HK-2 (cell line): ENCODE measurements around the gene SF3B2.
"Not testable (repeated sequence)": the region's sequence is repeated elsewhere in the genome, so short reads cannot be mapped to it uniquely, and the experiment has no call there.

ENCODE experiments used
- DNase-seq: peaks from one replicate; pipeline ENCODE4 v3.0.0-alpha.2; 2018; ENCODE audit not compliant: unreplicated experiment

Gene SF3B2

GRCh38 chr11:66017321-66017720 lies 34.8 kb upstream of the SF3B2 start:
- no peak for DNase-seq

DNA sequence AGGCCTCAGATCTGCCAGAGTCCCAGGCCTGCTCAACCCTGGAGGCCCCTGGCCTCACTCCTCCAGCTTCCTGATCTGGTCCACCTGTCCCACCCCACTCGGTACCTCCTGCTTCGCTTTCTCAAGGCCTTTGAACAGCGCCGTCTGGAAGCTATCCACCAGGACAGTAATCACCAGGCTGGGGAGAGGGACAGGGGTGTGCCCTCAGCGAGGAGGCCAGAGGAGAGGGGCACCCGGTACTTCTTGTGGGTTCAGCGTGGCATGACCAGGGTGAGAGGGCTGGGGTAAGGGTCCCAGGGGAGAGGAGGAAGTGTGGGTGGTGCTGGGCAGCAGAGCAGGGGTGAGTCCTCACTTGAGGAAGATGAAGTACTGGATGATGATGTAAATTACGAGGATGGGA lies 32.0 kb upstream of the SF3B2 start:
- DNase-seq, result no peak

- DNase-seq, result peak; percentile 74
Observed at GRCh38 chr11:66020618-66021357, 31.4 kb upstream of the SF3B2 start.

- DNase-seq, result peak; percentile 73
Observed at GRCh38 chr11:66022401-66023185, 29.6 kb upstream of the SF3B2 start.

- not testable (repeated sequence) for DNase-seq
Observed at GRCh38 chr11:66023186-66023440, 29.1 kb upstream of the SF3B2 start.

DNA sequence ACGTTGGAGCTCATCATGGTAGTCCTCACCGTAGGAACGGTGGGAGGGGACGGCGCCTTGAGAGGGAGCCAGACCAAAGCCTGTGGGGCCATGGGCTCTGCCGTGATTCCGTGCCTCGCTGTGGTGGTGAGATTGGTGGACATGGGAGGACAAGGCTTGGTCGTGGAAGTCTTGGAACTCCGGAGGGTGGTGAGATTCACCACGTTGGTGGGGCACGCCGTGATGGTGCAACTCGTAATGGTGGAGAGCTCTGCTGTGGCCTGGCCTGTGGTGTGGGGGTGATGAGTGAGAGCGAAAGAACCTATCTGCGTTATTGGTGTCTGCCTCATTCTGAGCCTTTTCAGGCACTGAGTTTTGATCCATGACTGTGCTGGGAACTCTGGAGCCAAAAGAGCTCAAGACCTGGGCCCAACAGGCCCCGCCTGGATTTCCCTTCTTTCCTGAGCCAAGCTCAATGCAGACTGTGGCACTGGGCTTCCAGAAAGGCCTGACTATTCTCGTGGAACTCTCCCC lies 26.1 kb upstream of the SF3B2 start, which contains the start of gene CATSPER1:
Gene CATSPER1 (minus strand): TSS at position 463 of the 513 bp plus-strand sequence. CDS start 100 bp downstream, at position 363.
- DNase-seq, result no peak

GRCh38 chr11:66032957-66033735 lies 19.0 kb upstream of the SF3B2 start:
- no peak for DNase-seq

GRCh38 chr11:66035653-66036333 lies 16.4 kb upstream of the SF3B2 start:
- no peak for DNase-seq

DNA sequence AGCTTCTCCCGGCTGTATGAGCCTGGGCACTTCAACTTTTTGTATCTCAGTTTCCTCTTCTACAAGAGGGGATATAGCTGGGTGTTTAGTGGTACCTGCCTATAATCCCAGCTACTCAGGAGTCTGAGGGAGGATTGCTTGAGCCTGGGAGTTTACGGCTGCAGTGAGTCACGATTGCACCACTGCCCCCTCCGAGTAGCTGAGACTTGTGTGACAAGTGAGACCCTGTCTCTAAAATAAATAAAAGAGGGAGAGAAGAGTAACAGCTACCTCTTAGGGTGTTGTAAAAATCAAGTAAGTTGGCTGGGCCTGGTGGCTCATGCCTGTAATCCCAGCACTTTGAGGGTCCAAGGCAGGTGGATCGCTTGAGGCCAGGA lies 15.8 kb upstream of the SF3B2 start:
- DNase-seq, result no peak

- no peak for DNase-seq
Observed at GRCh38 chr11:66037327-66037726, 14.8 kb upstream of the SF3B2 start.

DNA sequence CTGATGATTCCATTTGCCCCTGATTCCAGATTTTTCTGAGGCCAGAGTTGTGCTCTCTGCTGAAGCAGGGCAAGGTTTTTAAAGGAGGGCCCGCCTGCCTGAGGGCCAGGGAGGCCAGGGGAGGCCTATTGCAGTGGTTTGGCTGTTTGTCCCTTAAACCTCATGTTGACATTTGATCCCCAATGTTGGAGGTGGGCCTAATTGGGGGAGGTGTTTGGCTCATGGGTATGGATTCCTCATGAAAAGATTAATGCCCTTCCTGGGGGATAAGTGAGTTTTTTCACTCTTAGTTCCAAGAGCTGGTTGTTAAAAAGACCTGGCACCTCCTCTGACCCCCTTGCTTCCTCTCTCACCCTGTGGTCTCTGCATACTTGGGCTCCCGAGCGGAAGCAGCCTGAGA lies 12.4 kb upstream of the SF3B2 start:
- no peak for DNase-seq

- no peak for DNase-seq
Observed at GRCh38 chr11:66042227-66042995, 9.8 kb upstream of the SF3B2 start.

- DNase-seq, result no peak
Observed at GRCh38 chr11:66042996-66043906, 8.9 kb upstream of the SF3B2 start.

DNA sequence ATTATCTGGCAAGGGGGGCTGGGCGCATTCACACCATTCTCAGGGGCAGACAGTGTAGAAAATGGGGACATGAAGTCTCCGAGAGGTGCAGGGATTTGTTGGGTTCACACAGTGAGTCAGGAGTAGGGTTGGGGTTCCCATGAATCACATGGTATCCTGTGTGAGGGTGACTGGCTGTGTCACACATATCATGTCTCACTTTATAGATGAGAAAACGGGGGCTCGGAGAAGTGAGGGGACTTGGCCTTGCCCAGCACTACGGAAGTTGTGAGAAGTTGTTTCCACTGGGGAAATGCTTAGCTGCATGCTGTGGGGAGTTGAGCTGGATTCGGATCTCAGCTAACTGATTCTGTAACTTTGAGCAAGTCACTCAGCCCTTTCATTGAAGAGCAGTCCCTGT lies 7.4 kb upstream of the SF3B2 start:
- DNase-seq, result no peak

DNA sequence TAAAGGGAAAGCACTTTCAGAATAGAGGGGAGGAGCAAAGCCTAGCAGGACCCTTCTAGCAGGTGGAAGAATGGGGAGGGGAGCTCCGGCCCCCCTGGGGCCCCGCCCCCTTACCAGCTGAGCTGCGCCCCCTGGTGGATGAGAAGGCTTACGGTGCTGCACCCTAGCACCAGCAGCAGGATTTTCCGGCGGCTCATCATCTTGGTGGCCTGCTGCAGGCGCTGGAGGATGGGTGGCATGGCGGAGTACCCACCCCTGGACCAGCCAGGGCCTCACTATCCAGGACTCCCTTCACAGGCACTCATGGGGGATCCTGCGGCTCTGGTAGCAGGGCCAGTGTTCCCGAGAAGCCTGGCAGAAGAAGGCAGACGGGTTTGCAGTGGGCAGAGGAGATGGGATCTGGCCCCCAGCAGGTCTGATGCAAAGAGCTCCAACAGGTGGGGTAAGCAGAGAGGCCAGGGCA lies 7.0 kb upstream of the SF3B2 start:
- DNase-seq, result peak; percentile 47

DNA sequence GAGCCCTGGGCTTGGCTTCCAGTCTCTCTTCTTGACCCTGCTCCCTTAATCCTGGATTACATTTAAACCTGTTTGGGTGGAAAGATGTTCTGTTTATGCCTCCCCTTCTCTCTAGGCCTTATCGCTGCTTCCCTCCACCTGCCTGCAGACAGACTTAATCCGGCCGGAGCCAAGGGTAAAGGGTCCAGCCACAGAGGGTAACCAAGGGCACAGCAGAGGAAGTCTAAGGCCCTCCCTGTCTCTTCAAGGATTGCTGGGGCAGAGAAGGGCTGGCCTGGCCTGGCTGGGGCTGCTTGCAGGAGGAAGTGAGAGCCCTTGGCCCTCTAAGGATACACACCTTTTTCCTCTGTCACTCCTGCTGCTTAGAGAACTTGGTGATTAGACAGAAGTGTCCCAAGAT lies 5.3 kb upstream of the SF3B2 start:
- no peak for DNase-seq

GRCh38 chr11:66047541-66048365 lies 4.4 kb upstream of the SF3B2 start:
- no peak for DNase-seq

DNA sequence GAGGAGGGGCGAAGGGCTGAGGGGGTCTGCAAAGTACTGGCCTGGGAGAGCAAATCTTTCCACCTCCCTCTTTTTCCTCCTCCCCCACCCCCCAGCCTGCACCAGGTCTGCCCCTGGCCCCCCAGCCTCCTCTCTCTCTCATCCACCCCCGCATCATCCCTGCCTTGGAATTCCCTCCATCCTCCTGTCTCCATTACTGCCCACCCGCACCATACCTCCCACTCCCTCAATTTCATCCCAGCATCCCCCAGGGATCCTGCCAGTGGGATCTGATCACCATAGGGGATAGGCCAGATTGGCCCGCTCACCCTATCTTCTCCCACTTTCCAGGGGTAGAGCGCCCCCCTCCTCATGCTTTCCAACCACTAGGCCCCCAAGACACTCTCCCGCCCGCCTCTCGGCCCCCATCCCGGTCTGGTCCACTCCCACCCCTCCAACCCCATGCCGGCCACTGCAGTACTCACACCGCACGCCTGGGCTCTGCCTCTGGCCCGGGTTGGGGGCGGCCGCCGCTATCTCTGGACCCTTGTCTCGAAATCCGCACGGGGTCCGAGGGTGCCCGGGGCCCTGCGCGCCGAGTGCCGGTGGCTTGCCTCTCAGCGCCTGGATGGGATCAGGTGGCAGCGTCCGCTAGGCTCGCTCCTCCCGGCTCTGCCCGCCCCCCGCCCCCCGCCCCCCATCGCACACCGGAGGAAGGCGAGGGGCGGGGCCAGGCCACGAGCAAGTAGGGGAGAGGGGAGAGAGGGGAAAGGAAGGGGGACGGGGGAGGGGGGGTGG lies 3.4 kb upstream of the SF3B2 start, which contains the start of gene GAL3ST3:
Gene GAL3ST3 (minus strand): TSS at position 615 of the 777 bp plus-strand sequence. CDS start 3,746 bp downstream, outside the sequence.
- DNase-seq, result no peak
